ENCODE results near the gene ARFGEF3.
"Not testable (repeated sequence)": the region's sequence is repeated elsewhere in the genome, so short reads cannot be mapped to it uniquely, and the experiment has no call there.

ARFGEF3 gene

DNA sequence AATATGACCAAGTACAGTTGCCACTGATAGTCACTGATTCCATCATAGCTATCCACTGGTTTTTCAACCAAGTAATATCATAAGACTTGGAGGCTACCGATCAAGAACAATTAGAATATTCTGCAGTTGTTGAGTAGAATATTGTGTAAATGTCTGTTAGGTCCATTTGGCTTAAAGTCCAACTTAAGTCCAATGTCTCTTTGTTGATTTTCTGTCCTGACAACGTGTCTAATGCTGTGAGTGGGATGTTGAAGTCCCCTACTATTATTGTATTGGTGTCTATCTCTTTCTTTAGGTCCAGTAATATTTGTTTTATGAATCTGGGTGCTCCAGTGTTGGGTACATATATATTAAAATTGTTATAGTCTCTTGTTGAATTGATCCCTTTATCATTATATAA lies 13.9 kb downstream of the ARFGEF3 start:
- DNase-seq: no peak

DNA sequence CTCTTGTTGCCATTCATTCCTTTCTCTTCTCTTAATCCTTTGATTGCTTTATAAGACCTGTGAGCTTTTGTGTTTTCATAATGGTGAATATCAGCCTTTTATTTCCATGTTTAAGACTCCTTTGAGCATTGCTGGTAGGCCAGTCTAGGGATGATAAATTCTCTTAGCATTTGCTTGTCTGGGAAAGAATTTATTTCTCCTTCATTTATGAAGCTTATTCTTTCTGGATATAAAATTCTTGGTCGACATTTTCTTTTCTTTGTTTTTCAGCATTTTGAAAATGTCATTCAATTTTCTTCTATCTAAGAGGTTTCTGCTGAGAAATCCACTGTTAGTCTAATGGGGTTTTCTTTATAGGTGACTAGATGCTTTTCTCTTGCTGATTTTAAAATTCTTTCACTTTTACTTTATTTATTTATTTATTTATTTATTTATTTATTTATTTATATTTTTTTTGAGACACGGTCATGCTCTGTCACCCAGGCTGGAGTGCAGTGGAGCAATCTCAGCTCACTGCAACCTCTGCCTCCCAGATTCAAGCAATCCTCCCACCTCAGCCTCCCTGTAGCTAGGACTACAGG lies 15.0 kb downstream of the ARFGEF3 start:
- DNase-seq: no peak

DNA sequence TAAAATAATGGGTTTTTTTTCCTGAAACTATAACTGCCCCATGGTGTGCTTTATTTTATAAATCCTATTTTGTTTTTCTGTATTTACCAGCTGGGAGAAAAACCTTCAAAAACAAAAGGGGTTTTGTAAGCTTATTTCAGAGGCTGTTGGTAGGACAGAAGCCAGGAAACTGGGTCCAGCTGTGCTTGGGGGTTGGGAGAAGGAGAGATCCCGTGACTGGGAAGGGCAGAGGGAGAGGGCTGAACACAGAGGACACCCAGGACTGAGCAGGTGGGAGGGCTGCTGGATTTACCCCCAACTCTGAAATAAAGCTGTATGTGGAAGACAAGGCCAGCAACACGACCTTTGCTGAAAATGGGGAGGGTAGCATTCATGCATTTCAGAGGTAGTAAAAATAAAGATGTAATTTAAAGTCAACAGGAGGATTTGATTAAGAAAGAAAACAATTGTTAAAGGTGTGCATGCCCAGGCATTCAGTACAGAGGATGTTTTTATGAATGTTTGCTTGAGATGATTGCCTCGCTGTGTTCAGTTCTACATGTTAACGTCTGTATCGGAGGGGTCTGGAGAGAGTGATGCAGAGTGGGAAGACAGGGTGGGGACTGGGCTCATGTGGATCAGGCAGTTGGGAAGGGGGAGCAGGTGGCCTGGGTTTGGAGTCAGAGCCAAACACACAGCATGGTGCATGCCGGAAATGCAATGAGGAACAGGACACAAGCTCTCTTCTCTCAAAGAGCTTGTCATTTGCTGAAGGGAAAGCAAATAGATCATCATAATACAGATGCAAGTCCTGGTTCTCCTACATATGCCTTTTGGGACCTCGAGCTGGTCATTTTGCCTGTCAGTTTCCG lies 21.4 kb downstream of the ARFGEF3 start:
- no peak for DNase-seq

DNA sequence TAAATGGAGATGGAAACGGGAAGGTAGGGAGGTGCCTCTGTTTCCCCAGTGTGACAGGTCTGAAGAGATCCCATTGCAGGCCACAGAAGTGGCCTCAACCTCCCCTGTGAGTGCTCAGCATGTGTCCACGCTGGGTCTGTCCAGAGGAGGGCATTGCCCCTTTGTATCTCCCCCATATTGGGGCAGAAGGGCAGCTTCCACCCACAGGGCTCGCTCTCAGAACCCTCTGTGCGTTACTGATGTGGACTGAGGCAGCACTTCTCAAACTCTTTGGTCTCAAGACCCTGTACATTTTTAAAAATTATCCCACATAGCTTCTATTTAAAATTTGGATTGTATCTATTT lies 22.0 kb downstream of the ARFGEF3 start:
- no peak for DNase-seq

DNA sequence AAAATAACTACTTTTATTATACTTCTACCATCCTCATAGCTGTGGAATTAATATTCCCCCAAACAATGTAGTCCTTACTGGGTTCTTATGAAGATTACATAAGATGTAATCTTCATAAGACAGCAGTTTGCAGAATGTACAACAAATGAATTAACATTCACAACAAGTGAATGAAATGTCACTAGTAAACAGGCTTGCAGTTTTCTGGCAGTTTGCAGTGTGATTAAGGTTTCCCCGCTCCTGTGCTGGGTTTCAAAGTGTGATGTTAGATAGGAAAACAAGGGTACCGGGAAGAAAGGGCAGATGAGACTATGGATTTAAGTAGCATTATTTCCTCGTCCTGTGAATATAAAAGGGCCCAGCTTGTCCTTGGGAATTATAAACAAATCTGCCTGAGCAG lies 22.5 kb downstream of the ARFGEF3 start:
- no peak for DNase-seq

DNA sequence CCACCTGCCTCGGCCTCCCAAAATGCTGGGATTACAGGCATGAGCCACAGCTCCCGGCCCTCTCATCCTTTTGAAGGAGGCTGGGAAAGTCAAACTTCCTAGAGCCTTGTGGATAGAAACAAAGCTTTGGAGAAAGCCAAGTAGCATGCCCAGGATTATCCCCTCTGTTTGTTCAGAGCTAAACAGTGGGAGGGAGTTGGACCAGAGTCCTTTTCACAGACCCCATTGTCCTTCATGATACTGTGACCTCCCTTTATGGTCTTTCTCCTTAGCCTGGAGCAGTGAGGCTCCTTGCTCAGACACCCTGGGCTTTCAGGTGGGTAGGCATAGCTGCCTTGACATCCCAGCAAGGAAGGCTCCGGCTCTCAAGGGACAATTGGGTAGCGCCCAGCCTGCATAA lies 25.4 kb downstream of the ARFGEF3 start:
- DNase-seq: no peak

DNA sequence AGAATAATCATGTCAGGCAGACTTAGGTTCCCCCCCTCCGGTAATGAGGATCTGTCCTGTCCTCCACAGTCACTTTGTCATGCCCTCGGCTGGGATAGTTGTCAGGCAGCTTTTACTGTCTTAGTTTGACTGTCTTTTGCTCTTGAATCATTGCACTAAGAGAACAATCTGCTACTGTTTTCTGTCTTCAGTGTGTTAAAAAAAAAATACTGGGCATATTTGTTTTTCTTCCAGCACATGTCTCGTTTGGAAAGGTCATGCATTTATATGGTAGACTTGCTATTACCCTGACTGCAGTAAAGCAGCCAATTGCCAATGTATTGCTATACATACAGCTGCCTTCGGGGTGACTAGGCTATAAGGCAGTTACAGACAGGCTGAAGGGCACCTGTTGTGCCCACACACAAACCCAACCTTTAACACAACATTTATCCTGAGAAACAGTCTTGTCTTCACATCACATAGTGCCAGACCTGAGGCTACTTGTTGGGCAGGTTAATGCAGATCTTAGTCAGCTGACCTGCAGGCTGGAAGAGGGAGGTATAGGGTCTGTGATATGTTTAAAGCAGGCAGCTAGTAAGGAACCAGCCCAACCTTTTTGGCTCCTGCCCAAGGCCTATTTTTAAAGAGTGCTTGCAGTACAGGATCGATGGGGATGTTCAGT lies 26.7 kb downstream of the ARFGEF3 start:
- DNase-seq: no peak

DNA sequence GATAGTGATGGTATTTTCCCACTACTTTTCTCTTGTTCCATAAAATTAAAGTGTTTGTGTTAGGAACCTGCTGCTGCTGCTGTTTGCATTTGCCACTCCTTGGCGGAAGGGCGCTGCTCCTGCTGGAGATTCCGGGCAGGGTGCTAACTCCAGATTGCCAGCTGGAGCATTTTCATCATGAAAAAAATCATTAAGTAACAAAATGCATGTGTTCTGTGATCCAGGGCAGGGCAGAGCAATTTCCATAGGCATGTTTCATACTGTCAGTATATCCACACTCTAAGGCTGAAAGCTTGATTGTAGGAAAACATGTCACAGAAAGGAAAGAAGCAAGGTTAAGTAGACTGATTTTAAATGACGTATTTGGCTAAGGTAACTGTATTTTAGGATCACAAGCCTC lies 32.5 kb downstream of the ARFGEF3 start:
- no peak for DNase-seq

DNA sequence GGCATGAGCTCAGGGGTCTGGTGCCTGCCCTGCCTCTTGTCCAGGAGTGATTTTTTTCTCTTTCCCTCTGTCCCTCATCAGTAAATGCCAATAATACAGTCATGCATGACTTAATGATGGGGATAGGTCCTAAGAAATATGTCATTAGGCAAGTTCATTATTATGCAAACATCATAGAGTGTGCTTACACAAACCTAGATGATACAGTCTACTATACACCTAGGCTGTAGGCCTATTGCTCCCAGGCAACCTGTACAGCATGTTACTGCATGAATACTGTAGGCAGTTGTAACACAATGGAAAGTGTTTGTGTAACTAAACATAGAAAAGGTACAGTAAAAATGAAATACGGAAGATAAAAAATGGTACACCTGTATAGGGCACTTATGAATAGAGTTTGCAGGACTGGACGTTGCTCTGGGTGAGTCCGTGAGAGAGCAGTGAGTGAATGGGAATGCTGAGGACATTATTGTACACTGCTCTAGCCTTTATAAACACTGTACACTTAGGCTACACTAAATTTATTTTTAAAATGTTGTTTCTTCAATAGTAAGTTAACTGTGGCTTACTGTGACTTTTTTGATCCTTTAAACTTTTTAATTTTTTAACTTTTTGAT lies 34.5 kb downstream of the ARFGEF3 start:
- no peak for DNase-seq

DNA sequence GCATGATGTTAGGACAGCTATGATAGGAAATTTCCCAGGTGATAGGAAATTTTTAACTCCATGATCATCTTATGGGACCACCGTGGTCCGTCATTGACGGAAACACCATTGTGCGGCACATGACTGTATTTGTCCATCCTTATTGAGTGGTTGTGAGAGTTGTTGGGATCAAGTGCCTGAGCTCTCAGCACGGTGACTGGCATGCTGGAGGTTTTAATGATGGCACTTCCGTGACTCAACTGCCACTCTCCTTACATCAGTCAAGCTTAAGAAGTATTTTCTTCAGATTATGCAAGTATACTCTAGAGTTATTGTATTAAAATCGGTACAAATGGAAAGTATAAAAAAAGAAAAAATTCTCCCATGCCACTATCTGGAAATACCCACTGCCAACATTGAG lies 35.8 kb downstream of the ARFGEF3 start:
- no peak for DNase-seq

DNA sequence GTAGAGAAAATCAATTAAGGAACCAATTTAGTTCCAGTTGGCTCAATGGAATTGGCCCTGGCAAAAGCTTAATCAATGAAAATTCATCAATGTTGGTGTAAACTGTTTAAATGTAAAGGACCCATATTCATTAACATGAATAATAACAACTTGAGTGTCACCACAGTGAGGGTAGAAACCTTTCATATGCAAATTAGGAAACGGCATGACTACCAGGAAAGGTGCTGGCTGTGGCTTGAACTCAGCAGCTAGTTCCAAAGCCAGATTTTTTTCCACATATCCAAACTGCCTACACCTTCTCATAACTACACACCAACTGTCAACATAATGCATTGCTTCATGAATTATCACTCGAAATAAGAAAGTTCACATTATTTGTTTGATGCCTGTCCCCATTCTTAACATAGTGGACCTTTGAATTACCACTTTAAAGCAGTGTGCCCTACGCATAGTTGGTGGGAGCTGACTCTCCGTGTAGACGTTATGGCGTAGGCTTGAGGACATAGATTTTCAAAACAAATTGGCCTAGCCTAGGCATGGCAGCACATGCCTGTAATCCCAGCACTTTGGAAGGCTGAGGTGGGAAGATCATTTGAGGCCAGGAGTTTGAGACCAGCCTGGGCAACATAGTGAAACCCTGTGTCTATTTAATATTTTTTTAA lies 36.8 kb downstream of the ARFGEF3 start:
- no peak for DNase-seq

DNA sequence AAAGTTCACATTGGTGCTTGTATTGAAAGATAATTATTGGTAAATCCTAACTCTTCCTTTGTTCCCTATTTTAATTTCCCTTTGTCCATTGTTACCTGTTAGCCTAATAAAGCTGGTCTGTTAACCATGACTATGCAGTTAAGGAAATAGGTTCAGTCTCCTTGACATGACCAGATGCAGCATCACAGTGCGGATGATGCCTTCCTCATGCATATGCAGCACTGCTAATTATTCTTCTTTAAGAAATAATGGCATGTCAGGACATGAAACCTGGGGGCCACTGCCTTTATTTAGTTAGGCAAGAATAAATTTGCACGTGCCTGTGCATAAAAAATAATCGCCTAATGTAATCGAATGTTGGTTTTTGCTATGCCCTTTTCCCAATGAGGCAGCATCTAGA lies 40.1 kb downstream of the ARFGEF3 start:
- no peak for DNase-seq

DNA sequence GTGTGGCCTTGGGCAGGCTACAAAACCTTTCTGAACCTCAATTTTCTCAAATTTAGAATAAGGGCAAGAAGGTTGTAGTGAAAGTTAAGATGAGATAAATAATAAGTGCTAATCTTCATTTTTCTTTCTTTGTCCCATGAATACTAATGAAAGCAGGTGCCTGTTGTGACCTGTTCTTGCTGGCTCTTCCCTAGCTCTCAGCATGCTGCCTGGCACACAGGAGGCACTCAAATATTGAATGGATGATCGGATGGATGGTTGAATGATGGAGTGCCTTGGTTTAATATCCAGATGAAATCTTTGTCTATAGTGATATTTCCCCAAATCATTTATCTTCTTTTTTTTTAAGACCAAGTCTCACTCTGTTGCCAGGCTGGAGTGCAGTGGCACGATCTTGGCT lies 41.6 kb downstream of the ARFGEF3 start:
- DNase-seq: no peak

DNA sequence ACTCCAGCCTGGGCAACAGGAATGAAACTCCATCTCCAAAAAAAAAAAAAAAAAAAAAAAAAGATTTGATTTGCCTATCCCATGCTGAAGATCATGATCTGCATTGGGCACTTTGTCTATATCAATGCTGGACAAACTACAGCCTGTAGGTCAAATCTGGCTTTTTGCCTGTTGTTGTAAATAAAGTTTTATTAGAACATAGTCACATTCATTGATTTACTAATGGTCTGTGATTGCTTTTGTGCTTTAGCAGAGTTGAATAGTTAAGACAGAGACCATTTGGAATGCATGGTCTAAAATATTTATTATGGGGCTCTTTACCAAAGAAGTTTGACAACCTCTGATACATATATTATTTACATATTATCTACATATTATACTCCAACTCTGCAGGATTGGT lies 42.6 kb downstream of the ARFGEF3 start:
- DNase-seq: no peak

DNA sequence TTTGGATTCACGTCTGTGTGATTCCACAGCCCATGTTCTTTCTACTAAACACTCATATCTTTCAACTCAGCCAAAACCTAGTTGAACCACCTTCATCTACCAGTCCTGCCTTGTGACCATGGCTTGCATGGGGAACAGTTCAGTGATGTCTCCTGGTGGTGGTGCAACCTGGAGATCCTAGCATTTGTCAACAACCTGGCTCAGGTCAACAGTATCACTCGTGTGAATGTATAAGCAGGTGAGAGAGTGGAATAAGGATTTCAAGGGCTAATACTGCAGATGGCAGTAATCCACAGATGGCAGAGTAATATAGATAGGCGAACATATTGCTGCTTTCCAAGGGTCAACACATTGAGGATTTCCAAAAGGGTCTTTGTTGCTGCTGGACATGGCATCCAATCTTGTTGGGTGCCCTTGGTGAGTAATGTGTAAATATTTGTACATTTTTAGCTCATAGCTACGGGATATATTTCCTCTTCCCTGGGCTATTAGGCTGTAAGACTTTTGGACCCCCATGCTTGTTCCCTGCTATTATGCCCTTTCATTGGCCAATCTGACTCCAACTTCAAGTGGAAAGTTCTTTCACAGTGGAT lies 43.1 kb downstream of the ARFGEF3 start:
- no peak for DNase-seq

DNA sequence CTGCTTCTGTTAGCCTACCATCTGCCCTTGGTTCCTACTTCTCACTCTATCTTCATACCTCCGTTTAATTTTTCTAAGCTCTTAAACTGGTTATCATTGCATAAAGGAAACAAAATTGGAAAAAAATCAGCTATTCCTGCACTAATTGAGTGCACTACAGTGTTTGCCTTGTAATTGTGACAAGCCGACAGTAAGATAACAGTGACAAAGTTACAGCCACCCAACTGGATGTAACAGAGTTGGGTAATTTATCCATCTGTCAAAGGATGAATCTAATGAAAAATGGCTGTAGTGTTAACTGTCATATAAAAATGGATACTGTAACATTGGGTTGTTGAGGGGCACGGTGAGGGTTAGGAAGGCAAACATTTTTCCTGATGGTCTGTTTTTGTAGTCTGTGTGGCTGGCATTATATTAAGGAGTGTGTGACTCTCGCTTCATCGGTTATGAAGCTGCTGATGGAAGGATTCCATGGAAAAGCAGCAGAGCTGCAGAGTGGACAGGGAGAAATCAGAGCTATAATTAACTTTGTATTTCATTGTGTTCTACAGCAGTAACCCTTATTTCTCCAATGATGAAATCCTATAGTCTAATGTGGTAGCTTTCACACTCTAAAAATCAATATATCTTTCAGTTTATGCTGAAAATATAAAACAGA lies 43.8 kb downstream of the ARFGEF3 start:
- DNase-seq: no peak

DNA sequence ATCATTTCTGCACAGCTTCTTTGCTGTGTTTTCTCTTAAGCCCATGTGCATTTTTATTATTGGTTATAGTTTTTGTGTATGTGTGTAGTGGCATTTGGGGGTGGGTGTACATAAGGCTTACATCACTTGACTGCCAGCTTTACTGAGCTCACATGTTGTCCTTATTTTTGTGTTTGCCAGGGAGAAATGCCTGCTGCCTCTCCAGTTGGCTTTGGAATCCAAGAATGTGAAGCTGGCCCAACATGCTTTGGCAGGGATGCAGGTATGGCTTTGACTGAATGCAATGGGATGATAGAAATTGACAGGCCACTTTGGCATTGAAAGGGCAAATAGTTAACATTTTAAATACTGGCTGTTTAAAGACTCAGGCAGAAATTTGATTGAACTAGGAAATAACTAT lies 45.1 kb downstream of the ARFGEF3 start:
- no peak for DNase-seq

DNA sequence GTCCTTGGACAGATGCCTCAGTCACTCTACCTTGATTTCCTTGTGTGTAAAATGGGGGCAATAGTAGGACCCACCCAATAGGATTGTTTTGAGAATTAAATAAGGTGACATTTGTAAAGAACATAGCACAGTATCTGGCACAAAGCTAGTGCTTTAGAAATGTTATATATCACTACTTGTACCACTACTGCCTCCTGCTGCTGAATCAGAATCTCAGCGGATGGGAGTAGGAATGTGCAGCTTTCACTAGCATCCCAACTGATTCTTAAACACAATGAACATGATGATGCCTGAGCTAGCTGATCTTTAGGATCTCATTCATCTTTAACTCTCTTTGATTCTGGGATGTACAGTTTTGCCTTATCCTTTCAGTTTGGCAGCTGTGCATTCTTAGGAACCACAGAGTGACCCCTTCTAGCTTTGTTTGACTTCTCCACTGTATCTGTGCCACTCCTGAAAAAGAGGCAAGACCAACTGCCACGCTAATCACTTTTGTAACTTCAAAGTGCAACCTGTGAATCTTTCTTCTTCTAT lies 49.4 kb downstream of the ARFGEF3 start:
- DNase-seq: no peak

DNA sequence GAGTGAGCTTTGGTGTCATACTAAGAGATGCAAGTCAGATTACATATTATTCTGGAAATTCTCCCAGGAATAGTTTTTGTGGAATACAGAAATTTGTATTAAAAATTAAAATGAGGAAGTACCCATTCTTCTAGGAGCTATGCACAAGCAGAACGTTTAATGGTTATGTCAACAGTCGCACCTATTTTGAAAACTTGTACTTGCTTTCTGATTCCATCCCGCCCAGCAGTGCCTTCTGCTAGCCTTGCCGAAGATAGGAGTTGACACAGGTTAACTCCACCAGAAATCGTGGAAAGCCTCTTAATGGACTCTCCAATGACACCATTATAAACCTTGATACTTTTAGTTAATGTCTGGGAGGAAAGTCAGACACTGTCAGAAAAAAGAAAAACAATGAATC lies 49.9 kb downstream of the ARFGEF3 start:
- no peak for DNase-seq

DNA sequence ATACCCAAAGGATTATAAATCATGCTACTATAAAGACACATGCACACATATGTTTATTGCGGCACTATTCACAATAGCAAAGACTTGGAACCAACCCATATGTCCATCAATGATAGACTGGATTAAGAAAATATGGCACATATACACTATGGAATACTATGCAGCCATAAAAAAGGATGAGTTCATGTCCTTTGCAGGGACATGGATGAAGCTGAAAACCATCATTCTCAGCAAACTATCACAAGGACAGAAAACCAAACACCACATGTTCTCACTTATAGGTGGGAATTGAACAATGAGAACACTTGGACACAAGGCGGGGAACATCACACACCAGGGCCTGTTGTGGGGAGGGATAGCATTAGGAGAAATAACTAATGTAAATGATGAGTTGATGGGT lies 50.8 kb downstream of the ARFGEF3 start:
- DNase-seq: not testable (repeated sequence)

DNA sequence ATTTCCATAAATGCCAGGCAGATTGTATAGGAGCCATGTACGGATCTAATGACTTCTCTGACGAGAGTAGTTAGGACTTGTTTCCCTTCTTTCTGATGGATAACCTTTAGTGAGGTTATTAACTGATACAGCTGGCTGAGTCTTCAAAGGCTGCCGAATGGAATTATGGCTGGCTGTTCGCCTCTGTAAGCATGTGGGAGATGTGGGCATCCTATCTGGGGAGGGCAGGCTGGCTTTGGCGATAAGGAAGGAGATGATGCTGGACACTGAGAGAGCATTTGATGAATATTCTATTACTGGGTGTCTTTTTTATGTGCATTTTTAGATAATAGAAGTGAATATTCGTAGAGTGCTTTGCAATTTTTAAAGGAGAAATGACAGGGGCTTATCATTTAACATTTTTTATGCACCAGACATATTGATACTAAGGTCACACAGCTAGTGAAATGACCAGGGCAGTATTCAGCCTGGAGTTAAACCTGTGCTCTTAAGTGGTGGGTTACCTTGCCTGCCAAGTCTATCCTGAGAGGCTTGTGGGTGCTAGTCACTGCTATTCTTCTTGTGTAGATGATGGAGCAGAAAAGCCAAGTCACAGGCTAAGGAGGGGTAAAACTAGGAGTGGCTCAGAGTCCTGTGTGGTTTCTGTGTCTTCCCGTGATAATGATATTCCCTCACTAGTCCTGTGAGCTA lies 53.5 kb downstream of the ARFGEF3 start:
- DNase-seq: no peak

DNA sequence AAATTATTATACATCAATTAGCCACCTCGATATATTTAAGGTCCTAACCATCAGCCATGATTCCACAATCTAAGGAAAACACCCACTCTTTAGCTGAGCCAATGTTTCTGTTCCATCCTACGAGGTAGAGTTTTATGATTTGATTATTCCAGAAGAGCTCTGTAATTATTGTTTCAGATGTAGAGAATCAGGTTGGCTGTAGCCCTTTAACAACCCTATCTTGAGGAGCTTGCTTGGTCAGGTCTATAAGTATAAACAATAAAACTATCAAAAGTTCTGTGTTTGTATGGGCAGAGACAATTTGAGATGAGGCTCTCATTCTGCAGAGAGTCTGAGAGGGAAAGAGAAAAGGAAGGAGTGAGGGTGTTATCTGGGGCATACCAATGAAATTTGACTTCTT lies 56.7 kb downstream of the ARFGEF3 start, which contains the start of gene PBOV1:
Gene PBOV1 (minus strand): TSS at position 43 of the 400 bp plus-strand sequence. CDS start 96 bp downstream, outside the sequence.
- no peak for DNase-seq
